Stromal cell of bone marrow (primary cell): ENCODE measurements around the gene TOX2.

Experiments
- DNase-seq: peaks from one replicate; pipeline ENCODE4 v3.0.0-alpha.2; 2012; ENCODE audit warnings: low read depth

Gene TOX2

GRCh38 chr20:44001667-44002596 lies 87.3 kb downstream of the TOX2 start:
- no peak for DNase-seq

DNA sequence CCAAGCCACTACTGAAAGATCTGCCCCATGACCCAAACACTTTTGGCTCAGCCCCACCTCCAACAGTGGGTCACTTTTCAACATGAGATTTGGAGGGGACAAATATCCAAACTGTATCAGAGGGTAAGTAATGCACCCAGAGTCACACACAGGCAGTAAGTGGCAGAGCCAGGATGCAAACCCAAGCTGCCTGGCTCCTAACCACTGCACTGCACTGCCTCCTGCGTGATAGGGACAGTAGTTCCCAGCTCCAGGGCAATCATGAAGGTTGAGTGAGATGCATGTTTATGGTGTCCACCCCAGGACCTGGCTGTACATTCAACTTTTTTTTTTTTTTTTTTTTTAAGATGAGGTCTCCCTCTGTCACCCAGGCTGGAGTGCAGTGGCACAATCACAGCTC lies 88.2 kb downstream of the TOX2 start:
- no peak for DNase-seq

DNA sequence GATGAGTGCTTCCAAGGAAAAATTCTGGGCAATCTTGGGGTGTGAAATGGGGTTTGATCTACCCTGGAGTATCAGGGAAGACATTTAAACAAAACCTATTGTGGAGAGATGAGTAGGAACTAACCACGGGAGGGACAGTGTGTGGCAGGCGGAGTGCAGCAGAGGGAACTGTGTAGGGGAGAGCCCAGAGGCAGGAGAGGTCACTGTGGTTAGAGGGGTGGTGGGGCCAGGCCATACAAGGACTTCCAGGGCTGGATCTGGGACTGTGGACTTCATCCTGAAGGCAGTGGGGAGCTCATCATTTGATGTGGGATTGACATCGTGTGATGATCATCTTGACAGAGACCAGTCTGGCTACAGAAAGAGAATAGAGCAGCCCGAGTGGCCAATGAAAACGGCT lies 89.0 kb downstream of the TOX2 start:
- DNase-seq, result no peak

- DNase-seq, result no peak
Observed at GRCh38 chr20:44004306-44004915, 89.8 kb downstream of the TOX2 start.

- no peak for DNase-seq
Observed at GRCh38 chr20:44005661-44006060, 91.0 kb downstream of the TOX2 start.

DNA sequence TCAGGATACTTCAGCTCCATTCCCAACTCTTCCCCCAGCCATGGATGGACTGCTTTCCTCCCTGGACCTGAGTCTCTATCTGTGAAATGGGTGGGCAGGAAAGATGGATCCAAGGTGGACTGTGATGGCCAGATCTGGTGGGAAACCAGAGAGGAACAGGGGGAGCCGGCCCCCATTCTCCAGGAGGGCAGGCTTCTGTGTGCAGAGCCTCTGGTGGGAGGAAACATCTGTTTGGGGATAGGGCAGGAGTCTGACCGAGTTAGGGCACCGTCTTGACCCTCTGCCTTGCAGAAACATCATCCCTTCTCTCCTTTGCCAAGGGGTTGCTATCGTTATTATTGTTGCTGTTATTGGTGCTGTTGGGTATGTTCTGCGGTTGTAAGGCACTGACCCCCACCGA lies 91.5 kb downstream of the TOX2 start:
- DNase-seq, result no peak

DNA sequence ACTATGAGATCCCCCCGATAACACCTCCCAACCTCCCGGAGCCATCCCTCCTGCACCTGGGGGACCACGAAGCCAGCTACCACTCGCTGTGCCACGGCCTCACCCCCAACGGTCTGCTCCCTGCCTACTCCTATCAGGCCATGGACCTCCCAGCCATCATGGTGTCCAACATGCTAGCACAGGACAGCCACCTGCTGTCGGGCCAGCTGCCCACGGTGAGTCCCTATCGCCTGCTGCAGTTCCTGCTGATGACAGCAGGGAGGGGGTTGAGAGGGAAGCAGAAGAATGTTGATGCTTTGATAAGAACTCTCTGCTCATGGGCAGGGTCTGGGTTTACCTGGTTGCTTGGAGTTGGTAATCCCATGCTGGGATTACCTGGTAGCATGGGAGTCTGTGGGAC lies 91.9 kb downstream of the TOX2 start:
- no peak for DNase-seq

- DNase-seq, result no peak
Observed at GRCh38 chr20:44008806-44009678, 94.4 kb downstream of the TOX2 start.

GRCh38 chr20:44009679-44009992 lies 95.0 kb downstream of the TOX2 start:
- DNase-seq, result no peak

GRCh38 chr20:44010162-44010704 lies 95.6 kb downstream of the TOX2 start:
- no peak for DNase-seq

DNA sequence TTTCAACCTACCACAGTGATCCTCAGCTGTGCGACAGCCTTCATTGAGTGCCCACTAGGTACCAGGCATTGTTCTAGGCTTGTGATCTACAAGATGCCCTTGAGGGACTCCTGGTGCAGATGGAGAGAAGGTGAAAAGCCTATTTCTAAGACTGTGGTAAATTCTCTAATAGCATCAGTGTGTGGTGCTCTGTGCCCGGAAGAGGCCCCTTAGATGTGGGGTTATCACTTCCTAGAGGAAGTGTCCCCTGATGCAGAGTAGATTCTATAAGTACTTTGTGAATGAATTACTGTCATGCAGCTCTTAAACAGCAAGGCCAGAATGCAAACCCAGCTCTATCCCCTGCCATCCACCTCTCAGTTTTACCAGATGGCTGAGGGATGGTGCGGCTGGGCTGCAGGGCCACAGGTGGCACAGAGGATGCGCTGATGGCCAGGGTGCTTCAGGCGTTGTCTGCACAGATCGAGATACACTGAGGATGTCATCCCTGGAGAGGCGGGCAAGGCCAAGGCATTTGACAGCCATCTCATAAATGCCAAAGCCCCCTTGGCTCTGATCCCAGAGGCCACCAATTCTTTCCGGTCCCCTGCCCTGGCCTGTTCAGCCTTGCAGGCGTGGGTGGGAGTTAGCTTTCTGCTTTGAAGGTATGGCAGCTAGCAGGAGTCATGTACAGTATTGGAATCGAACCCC lies 96.7 kb downstream of the TOX2 start:
- DNase-seq, result no peak

DNA sequence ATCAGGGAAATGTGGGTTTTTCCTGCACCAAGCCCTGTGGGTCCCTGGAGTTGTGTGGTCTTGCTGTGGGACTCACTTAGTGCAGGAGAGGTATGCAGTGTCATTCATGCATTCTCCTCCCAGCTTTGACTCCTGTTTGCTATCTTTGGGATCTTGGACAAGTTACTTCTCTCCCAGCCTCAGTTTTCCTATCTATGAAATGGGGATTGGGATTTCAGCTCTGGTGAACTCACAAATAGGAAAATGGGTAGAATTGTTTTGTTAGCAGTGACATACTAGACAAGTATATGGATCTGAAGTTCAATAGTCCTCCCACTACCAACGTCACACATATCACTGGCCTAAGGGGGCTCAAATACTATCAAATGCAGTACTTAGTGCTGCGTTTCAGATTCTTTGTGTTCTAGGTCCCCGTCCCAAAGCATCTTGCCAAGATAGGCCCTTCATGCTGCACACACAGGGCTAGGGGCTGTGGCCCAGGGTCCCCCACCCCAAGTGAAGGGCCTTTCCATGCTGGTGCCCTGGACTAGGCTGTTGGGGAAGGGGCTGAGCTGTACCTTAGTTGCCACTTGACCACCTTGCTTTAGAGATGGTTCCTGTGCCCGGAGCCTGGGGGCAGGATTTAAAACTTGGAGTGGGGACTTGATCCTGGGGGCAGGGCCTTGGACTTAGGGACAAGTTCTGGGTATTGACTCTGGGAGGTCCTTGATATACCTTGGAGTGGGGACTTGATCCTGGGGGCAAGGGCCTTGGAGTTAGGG lies 98.0 kb downstream of the TOX2 start:
- no peak for DNase-seq

DNA sequence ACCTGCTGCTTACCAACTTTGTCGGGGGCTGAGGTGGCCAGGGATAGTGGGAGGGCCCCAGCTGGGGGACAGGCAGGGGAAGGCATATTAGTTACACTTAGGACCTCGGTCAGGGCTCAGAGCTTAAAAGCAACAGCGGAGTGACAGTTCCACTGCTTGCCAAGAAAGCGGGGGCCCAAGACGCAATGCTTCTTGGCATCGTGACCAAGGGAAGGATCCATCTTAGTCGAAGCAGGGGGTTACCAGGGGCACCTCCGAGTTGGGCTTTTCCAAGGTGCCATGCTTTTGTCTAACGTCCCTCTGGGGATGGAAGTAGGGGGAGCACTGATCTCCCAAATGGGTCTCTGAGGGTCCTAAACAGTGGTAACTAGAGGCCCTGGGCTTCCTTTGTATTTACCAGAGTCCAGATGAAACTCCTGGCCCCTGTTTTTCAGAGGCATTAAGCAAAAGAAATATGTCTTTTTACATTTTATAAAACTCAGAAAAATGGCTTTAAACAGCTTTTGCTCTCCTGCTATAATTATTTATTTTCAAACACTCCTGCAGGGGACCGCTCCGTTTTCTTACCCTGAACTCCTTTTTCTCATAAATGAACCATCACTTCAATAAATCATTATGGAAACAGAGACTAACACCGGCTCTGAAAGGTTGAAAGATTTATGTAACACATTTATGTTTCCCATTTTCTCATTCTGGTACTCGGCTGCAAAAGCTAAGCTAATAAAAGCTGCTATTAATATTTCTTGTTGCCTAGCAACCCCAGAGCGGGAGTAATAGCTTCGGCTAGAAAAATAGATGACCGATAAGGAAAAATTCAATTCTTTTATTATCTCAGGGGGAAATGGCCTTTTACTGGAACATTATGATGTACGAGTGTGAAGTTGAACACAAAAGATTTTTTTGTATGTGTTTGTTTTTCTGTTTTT lies 100.4 kb downstream of the TOX2 start:
- no peak for DNase-seq

- no peak for DNase-seq
Observed at GRCh38 chr20:44015733-44016103, 101.1 kb downstream of the TOX2 start.

- no peak for DNase-seq
Observed at GRCh38 chr20:44016525-44016924, 101.9 kb downstream of the TOX2 start.

- DNase-seq, result no peak
Observed at GRCh38 chr20:44017211-44017610, 102.6 kb downstream of the TOX2 start.

DNA sequence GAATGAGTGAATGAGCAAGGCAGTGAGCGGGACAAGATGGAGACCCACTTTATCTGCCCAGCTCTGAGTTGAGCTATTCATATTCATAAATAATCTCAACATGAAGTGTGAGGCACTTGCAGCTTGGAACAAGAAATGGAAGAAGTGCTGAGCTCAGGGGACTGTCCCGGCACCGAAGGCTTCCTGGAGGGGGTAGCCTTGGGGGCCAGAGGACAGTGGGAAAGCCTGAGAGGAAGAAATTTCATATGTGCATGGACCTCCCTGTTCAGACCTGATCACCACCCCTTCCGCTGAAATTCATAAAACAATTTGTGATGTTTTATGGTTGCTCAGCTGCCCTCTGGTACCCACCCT lies 103.2 kb downstream of the TOX2 start:
- no peak for DNase-seq

- peak; percentile 57 for DNase-seq
Observed at GRCh38 chr20:44018259-44018941, 103.7 kb downstream of the TOX2 start.

- DNase-seq, result no peak
Observed at GRCh38 chr20:44018942-44019637, 104.4 kb downstream of the TOX2 start.
